Nephron progenitor cell (in vitro differentiated cells): ENCODE results near the gene SEPTIN8.

Source experiments
- DNase-seq: peaks from one replicate; pipeline ENCODE4 v3.0.0; 2021
- H3K27ac Mint-ChIP-seq: 2 replicates; pipeline ENCODE4 v1.8.0; 2021; ENCODE audit warnings: mild to moderate bottlenecking, moderate library complexity, mixed read lengths
- H3K27me3 Mint-ChIP-seq: 2 replicates; pipeline ENCODE4 v1.8.0; 2021; ENCODE audit warnings: mild to moderate bottlenecking, low read depth, mixed read lengths; ENCODE audit not compliant: poor library complexity
- H3K36me3 Mint-ChIP-seq: 2 replicates; pipeline ENCODE4 v1.8.0; 2021; ENCODE audit warnings: low read depth, mixed read lengths
- H3K4me1 Mint-ChIP-seq: 2 replicates; pipeline ENCODE4 v1.8.0; 2021; ENCODE audit warnings: mixed read lengths
- H3K4me3 Mint-ChIP-seq: 2 replicates; pipeline ENCODE4 v1.8.0; 2021; ENCODE audit warnings: mild to moderate bottlenecking, moderate library complexity, mixed read lengths
- H3K9me3 Mint-ChIP-seq: 2 replicates; pipeline ENCODE4 v1.8.0; 2021; ENCODE audit warnings: mild to moderate bottlenecking, moderate library complexity, mixed read lengths
- CTCF ChIP-seq: fragments of 200-600 bp; sonication (generic); IDR thresholded peaks from 2 replicates; pipeline ENCODE4 v1.5.0; 2021; ENCODE audit warnings: antibody characterized with exemption

The SEPTIN8 gene

GRCh38 chr5:132760049-132760420, 17.0 kb downstream of the SEPTIN8 start:
- H3K4me1 Mint-ChIP-seq, result peaks cover 7% of the 10 kb centered on the region
- H3K36me3 Mint-ChIP-seq, result peaks cover 21% of the 10 kb centered on the region
- no peak overlapping the region for H3K4me3 Mint-ChIP-seq
- H3K27me3 Mint-ChIP-seq, result peaks cover 3% of the 10 kb centered on the region
- no peak for TF ChIP-seq CTCF
- no peak for DNase-seq
- H3K9me3 Mint-ChIP-seq, result no peaks in the 10 kb centered on the region
- H3K27ac Mint-ChIP-seq, result no peak overlapping the region

GRCh38 chr5:132759114-132760048, 17.7 kb downstream of the SEPTIN8 start:
- Mint-ChIP-seq H3K27ac (no peak overlapping the region), H3K27me3 (peaks cover 4% of the 10 kb centered on the region), H3K4me1 (peaks cover 8% of the 10 kb centered on the region), H3K4me3 (no peak overlapping the region), H3K36me3 (peaks cover 18% of the 10 kb centered on the region), H3K9me3 (no peaks in the 10 kb centered on the region)
- TF ChIP-seq CTCF, result no peak
- no peak for DNase-seq

GRCh38 chr5:132758451-132758850, 18.6 kb downstream of the SEPTIN8 start:
- H3K4me1 Mint-ChIP-seq, result peaks cover 10% of the 10 kb centered on the region
- H3K36me3 Mint-ChIP-seq, result peaks cover 12% of the 10 kb centered on the region
- no peak for DNase-seq
- no peak for TF ChIP-seq CTCF
- no peak overlapping the region for H3K4me3 Mint-ChIP-seq
- H3K27ac Mint-ChIP-seq, result no peak overlapping the region
- H3K9me3 Mint-ChIP-seq, result no peaks in the 10 kb centered on the region
- peaks cover 7% of the 10 kb centered on the region for H3K27me3 Mint-ChIP-seq

GRCh38 chr5:132756542-132756941, 20.5 kb downstream of the SEPTIN8 start:
- Mint-ChIP-seq H3K4me1 (peaks cover 14% of the 10 kb centered on the region), H3K36me3 (peaks cover 6% of the 10 kb centered on the region), H3K4me3 (no peak overlapping the region), H3K9me3 (no peaks in the 10 kb centered on the region), H3K27me3 (peaks cover 23% of the 10 kb centered on the region), H3K27ac (no peak overlapping the region)
- TF ChIP-seq CTCF, result no peak
- DNase-seq, result no peak

- H3K27ac Mint-ChIP-seq, result no peak overlapping the region
- TF ChIP-seq CTCF, result no peak
- H3K27me3 Mint-ChIP-seq, result peaks cover 38% of the 10 kb centered on the region
- peaks cover 14% of the 10 kb centered on the region for H3K4me1 Mint-ChIP-seq
- no peak overlapping the region for H3K4me3 Mint-ChIP-seq
- H3K36me3 Mint-ChIP-seq, result peaks cover 6% of the 10 kb centered on the region
- no peaks in the 10 kb centered on the region for H3K9me3 Mint-ChIP-seq
- DNase-seq, result no peak
Observed at GRCh38 chr5:132754947-132755346, 22.1 kb downstream of the SEPTIN8 start.

GRCh38 chr5:132754111-132754510, 22.9 kb downstream of the SEPTIN8 start:
- peaks cover 47% of the 10 kb centered on the region for H3K27me3 Mint-ChIP-seq
- H3K4me3 Mint-ChIP-seq, result no peak overlapping the region
- no peak for TF ChIP-seq CTCF
- DNase-seq, result no peak
- peaks cover 6% of the 10 kb centered on the region for H3K36me3 Mint-ChIP-seq
- H3K27ac Mint-ChIP-seq, result no peak overlapping the region
- no peaks in the 10 kb centered on the region for H3K9me3 Mint-ChIP-seq
- H3K4me1 Mint-ChIP-seq, result peaks cover 14% of the 10 kb centered on the region
